GM20431 (cell line): ENCODE measurements around the gene BEST3.
"Not testable (repeated sequence)": the region's sequence is repeated elsewhere in the genome, so short reads cannot be mapped to it uniquely, and the experiment has no call there.

Experiments used
- in situ Hi-C: fragments of 300-500 bp; cut with MseI, MboI; formaldehyde crosslinking; loops from one replicate; pipeline ENCODE4 v1.15.0; 2020; ENCODE audit warnings: low sequenced_read_pairs; ENCODE audit not compliant: unreplicated experiment

The BEST3 gene

DNA sequence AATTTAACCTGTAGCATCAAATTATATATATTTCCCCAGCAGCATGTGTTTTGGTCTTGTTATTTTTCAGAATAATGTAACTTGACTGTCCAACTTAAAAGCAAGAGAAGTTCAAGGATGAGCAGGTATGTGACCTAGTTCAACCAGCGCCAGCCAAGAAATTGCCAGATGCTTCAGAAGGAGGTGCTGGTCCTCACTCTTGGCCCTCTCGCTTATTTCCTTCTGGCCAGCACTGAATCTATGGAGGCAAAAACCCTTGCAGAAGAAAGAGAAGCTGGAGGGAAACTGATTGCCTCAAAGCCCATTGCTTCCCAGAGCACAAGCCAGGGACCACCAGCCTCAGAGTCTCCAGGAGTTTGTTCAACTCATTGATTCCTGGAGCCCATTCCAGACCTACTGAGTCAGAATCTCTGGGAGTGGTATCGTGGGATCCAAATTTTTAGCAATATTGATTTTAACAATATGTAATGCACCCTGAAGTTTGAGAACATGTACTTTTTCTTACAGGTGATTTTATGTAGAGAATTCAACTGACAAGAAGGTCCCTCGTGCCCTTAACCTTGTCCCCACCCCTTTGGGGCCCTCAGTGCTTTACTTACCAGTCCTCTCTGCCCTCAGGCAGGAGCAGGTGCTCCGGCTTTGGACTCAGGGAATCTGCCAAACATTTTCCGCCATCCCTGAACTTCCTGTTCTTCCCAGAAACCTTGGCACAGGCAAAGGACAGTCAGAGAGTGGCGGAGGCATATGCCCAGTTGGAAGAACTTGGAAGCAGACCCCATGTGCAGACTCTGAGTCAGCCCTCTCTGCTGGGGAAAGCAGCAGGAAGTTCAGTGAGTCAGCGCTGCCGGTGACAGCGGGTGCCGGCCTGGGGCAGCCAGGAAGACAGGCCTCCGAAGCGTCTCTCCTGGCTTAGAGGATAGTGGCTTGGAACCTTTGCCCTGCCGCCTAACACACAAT, 10.4 kb downstream of the BEST3 start:
- in situ Hi-C loops = no loop called here

DNA sequence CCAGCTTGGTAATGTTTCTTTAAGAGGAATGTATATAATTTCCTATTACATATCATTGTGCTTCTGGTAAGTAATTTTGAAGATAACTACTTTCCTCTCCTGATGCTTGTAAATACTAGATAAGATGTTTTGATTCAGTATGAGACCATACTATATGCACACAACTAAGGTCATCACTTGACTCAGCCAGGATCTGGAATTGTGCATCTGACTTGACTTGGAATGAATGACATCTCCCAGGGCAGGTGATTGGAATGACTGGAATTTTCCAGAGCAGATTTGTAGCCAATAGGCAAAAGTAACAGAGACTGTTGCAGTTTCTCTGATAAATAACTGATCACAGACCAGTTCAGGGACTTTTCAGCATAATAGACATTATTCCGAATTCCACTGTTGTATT, 11.1 kb downstream of the BEST3 start:
- in situ Hi-C loops = no loop called here

DNA sequence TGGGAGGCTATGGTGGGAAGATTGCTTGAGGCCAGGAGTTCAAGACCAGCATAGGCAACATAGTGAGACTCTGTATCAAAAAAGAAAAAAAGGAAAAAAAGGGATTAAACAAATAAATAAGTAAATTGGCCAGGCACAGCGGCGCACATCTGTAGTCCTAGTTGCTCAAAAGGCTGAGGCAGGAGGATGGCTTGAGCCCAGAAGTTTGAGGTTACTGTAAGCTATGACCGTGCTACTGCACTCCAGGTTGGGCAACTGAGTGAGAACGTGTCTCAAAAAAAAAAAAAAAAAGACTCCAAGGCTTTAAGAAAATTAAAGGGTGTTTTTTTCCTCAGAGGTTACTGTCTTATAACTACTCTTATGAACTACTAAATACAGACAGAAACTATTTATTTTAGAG, 11.7 kb downstream of the BEST3 start:
- in situ Hi-C loops = no loop called here

DNA sequence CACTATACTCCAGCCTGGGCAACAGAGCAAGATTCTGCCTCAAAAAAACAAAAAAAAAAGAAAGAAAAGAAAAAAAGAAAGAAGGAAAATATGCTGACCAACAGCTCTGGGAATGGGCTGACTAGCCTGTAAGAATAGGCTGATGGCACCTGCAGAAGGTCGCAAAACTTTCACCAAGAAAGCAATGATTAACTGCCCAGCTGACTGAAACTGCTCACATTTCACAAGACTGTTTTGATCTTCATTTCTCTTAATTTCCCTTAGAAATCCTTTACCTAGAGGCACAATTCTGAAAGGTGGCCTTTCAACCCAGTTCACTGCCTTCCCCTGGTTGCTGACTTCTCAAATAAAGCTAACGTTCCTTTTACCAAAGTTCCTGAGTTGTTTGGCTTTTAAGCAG, 12.4 kb downstream of the BEST3 start:
- in situ Hi-C loops = no loop called here

GRCh38 chr12:69685810-69686209, 13.3 kb downstream of the BEST3 start:
- in situ Hi-C loops = no loop called here

GRCh38 chr12:69684466-69684865, 14.6 kb downstream of the BEST3 start:
- in situ Hi-C loops = no loop called here

- in situ Hi-C loops = no loop called here
Observed at GRCh38 chr12:69682110-69682755, 16.9 kb downstream of the BEST3 start.

DNA sequence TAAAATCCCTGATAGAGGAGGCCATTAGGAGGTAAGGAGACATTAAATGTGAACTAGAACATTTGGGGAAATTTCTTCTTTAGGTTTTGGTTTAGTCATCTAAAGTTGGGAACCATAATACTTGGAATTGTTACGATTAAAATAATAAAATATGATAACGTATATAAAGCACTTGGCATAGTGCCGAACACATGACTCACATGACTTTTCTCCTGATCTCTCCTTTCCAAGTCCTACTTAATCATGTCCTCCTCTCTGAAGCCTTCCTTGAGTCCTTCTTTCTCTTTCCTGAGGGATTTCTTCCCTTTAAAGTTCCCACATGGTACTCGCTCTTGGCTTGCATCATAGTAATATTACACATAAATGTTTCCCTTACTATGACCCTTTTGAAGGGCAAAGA, 20.0 kb downstream of the BEST3 start:
- in situ Hi-C loops = no loop called here

DNA sequence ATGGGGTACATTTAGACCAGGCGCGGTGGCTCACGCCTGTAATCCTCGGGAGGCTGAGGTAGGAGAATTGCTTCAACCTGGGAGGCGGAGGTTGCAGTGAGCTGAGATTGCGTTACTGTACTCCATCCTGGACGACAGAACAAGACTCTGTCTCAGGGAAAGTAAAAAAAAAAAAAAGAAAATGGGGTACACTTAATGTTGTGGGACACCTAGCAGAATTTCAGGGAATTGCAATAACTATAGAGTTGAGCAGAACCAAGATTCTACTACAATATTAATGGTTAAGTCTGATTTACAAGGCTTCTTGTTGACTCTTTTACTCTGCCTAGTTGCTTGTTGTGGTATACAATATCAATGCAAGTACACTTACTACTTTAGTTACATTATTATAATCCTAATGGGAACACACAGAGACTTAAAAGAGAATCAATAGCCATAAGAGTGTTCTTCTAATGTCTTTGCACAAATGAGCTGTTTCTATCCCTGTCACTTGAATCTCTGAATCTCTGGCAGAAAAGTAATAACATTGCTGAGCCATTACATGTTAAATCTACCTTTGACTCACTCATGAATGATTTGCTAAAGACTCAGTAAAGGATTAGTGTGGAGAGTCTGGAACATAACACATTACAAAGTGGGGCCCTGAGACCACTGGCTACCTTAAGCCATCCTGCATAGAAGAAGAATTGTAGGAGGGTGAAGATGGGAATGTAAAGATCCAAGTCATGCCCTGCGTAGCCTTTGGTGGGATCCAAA, 22.7 kb downstream of the BEST3 start:
- in situ Hi-C loops = no loop called here

DNA sequence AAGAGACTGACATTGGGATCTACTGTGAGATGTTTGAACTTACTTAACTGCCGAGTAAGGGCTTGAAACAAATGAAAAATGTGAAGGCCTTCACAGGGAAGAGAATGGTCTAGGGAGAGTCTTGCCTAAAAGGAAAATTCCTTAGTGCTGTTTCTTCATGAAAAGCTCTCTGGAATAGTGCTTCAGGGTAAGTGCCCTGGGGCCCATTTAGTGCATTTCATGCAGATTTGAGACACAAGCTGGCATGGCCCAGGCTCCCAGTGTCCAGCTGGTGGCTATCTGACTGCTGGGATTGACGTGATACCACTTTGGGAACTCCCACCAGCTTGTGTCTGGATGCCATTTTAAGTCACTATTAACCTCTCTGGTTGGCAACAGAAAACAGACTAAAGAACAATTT, 26.9 kb downstream of the BEST3 start:
- in situ Hi-C loops = no loop called here

DNA sequence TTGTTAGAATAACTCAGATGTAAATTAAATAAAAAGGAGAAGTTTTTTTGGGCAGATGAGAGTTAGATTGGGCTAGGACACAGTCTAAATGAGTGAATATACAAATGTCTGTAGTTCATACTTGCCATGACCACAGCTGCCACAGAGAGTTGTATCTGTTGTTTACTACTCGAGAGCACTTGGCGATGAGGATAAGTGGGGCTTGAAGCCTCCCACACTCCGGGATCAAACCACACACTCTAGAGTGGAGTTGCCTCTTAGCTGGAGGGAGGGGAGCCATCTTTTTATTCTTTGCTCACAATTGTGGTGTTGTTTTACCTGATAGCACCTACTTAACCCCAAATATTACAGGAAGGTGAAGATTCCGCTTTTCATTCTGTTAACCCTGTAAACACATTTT, 27.5 kb downstream of the BEST3 start:
- in situ Hi-C loops = no loop called here

GRCh38 chr12:69666798-69667197, 32.3 kb downstream of the BEST3 start:
- in situ Hi-C loops = no loop called here

DNA sequence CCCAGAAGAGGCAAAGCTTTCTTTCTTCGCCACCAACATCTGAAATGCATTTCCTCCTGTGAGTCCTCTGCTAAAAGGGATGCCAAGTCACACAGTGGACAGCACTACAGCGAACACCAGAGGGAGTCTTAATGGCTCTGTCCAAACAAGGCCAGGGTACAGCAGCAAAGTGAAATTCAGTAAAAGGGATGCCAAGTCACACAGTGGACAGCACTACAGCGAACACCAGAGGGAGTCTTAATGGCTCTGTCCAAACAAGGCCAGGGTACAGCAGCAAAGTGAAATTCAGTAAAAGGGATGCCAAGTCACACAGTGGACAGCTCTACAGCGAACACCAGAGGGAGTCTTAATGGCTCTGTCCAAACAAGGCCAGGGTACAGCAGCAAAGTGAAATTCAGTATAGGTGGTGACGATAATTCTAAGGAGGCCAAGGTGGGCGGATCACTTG, 34.1 kb downstream of the BEST3 start:
- in situ Hi-C loops = not testable (repeated sequence)

GRCh38 chr12:69663726-69664125, 35.4 kb downstream of the BEST3 start:
- in situ Hi-C loops = no loop called here

DNA sequence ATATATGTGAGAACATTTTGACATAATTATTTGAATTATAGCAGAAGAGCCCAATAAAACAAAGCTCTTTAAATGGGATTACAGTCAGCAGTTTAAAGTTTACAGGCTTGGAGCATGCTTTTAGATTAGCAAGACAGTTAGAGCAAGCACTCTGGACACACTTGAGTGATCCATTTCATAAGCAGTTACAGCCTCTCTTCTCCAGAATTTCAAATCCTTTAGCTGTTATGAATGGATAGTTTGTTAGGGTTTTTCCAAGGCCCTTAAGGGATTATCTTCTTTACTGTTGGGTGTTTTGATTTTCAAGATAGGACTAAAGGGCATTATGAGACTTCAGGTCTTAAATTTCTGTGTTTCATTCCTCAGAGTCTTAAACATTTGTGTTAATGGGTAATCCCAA, 36.3 kb downstream of the BEST3 start:
- in situ Hi-C loops = no loop called here

GRCh38 chr12:69661386-69661785, 37.7 kb downstream of the BEST3 start:
- in situ Hi-C loops = no loop called here

DNA sequence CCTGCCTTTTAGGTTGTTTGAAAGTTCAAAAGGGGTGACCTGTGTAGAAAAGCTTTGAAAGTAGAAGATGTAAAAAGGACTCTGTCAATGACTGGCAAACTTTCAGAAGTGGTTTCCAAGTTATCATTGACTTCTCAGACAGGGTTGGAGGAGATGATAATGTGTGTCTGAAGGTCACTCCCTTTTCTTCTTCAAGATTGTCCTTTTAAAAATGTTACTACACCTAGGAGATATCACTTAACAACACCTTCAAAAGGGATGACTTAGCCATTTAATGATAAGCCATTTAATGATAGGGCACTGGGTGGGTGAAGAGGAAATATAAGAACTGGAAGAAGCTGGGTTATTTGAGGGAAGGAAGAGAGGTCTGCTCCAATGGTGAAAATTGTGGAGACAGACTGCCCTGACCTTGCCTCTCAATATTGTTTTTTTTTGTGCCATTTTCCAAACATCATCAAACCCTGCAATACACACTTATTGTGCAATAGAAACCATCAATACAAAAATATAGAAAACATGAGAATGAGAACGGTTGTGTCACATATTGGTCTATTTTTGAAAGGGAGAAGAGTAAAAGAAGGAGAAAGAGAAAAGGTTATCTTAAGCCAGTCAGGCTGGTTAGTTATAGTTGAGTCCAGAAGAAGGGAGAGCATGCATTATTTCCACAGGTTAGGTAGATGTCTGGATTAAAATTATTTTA, 38.8 kb downstream of the BEST3 start:
- in situ Hi-C loops = no loop called here

- in situ Hi-C loops = no loop called here
Observed at GRCh38 chr12:69658203-69658602, 40.9 kb downstream of the BEST3 start.

DNA sequence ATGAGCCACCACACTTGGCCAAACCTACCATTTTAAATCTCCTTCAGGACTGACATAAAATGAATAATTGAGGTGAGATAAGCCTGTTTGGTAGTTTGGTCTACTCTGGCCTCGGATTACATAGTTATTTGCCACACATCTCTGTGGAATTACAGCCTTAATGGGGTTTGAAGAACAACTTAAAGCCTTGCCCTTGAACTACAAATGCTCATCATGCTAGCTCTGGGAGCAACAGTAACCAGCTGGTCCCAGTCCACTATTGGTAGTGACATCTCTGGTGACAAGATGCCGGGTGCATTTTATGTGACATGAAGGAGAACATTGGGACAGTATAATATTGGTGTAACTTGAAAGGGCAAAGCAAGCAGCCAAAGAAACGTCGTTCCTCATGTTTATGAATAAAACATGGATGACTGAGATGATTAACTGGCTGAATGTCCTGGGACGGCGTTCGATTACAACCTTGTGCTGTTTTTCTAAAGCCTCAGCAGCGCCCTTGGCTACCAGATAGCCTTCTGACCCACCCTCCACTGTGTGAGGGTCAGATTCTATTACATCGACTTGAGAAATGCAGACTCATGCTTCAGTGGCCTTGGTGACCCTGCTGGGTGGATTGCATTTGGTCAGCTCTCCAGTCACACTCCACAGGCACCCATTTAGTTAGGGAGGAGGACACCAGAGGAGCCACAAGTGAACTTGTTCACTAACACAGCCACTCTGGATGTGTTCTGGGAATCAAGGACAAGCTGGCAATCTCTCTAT, 41.5 kb downstream of the BEST3 start:
- in situ Hi-C loops = no loop called here
